ENCODE measurements around the gene SDK1.

SDK1 gene

GRCh38 chr7:4168541-4168940 lies 867.5 kb downstream of the SDK1 start:
- H3K4me3 ChIP-seq (ENCODE audit: low read depth in 1 of 2, low read length in 2 of 2), result no peak overlapping the region
- H3K4me1 ChIP-seq (ENCODE audit: insufficient read depth, low read length), result no peaks in the 10 kb centered on the region
- H4K20me1 ChIP-seq (ENCODE audit: insufficient read depth, low read length), result no peaks in the 10 kb centered on the region
- ATAC-seq (ENCODE audit: insufficient read depth, low read depth), result no peak
- DNase-seq, result no peak
- H3K36me3 ChIP-seq (ENCODE audit: insufficient read depth, low read length), result no peaks in the 10 kb centered on the region
- no peaks in the 10 kb centered on the region for H3K79me2 ChIP-seq (ENCODE audit: insufficient read depth, low read length)
- no peak overlapping the region for H2AFZ ChIP-seq (ENCODE audit: low read depth, low read length)
- TF ChIP-seq CTCF (IDR thresholded peaks at IDR 0.05; ENCODE audit: borderline replicate concordance, extremely low read depth, low read length, poor library complexity, severe bottlenecking) (no peak), EZH2 (IDR thresholded peaks at IDR 0.05; ENCODE audit: borderline replicate concordance, low read depth, low read length, severe bottlenecking) (no peak)
- H3K27ac ChIP-seq (ENCODE audit: low read length), result no peak overlapping the region
- no peak overlapping the region for H3K4me2 ChIP-seq (ENCODE audit: insufficient read depth, low read length)
- H3K27me3 ChIP-seq (ENCODE audit: insufficient read depth, low read length, poor library complexity), result peaks cover 3% of the 10 kb centered on the region
- H3K9ac ChIP-seq (ENCODE audit: low read depth, low read length), result no peak overlapping the region
- no peaks in the 10 kb centered on the region for H3K9me3 ChIP-seq (ENCODE audit: insufficient read depth, low read length, severe bottlenecking)

GRCh38 chr7:4169455-4169854 lies 868.4 kb downstream of the SDK1 start:
- H2AFZ ChIP-seq (ENCODE audit: low read depth, low read length), result no peak overlapping the region
- no peak overlapping the region for H3K4me3 ChIP-seq (ENCODE audit: low read depth in 1 of 2, low read length in 2 of 2)
- no peak overlapping the region for H3K4me2 ChIP-seq (ENCODE audit: insufficient read depth, low read length)
- DNase-seq, result no peak
- H3K36me3 ChIP-seq (ENCODE audit: insufficient read depth, low read length), result no peaks in the 10 kb centered on the region
- no peaks in the 10 kb centered on the region for H3K9me3 ChIP-seq (ENCODE audit: insufficient read depth, low read length, severe bottlenecking)
- no peaks in the 10 kb centered on the region for H3K79me2 ChIP-seq (ENCODE audit: insufficient read depth, low read length)
- no peak for ATAC-seq (ENCODE audit: insufficient read depth, low read depth)
- H3K9ac ChIP-seq (ENCODE audit: low read depth, low read length), result no peak overlapping the region
- peaks cover 3% of the 10 kb centered on the region for H3K27me3 ChIP-seq (ENCODE audit: insufficient read depth, low read length, poor library complexity)
- TF ChIP-seq CTCF (IDR thresholded peaks at IDR 0.05; ENCODE audit: borderline replicate concordance, extremely low read depth, low read length, poor library complexity, severe bottlenecking), result no peak
- TF ChIP-seq EZH2 (IDR thresholded peaks at IDR 0.05; ENCODE audit: borderline replicate concordance, low read depth, low read length, severe bottlenecking), result no peak
- no peaks in the 10 kb centered on the region for H4K20me1 ChIP-seq (ENCODE audit: insufficient read depth, low read length)
- H3K4me1 ChIP-seq (ENCODE audit: insufficient read depth, low read length), result no peaks in the 10 kb centered on the region
- no peak overlapping the region for H3K27ac ChIP-seq (ENCODE audit: low read length)

GRCh38 chr7:4170997-4171786 lies 870.1 kb downstream of the SDK1 start:
- Histone ChIP-seq H3K9me3 (ENCODE audit: insufficient read depth, low read length, severe bottlenecking) (no peaks in the 10 kb centered on the region), H3K4me2 (ENCODE audit: insufficient read depth, low read length) (no peak overlapping the region), H4K20me1 (ENCODE audit: insufficient read depth, low read length) (no peaks in the 10 kb centered on the region), H2AFZ (ENCODE audit: low read depth, low read length) (no peak overlapping the region), H3K79me2 (ENCODE audit: insufficient read depth, low read length) (no peaks in the 10 kb centered on the region), H3K4me1 (ENCODE audit: insufficient read depth, low read length) (no peaks in the 10 kb centered on the region), H3K27ac (ENCODE audit: low read length) (no peak overlapping the region), H3K9ac (ENCODE audit: low read depth, low read length) (no peak overlapping the region), H3K27me3 (ENCODE audit: insufficient read depth, low read length, poor library complexity) (peaks cover 1% of the 10 kb centered on the region), H3K4me3 (ENCODE audit: low read depth in 1 of 2, low read length in 2 of 2) (no peak overlapping the region), H3K36me3 (ENCODE audit: insufficient read depth, low read length) (no peaks in the 10 kb centered on the region)
- no peak for DNase-seq
- no peak for ATAC-seq (ENCODE audit: insufficient read depth, low read depth)
- TF ChIP-seq EZH2 (IDR thresholded peaks at IDR 0.05; ENCODE audit: borderline replicate concordance, low read depth, low read length, severe bottlenecking) (no peak), CTCF (IDR thresholded peaks at IDR 0.05; ENCODE audit: borderline replicate concordance, extremely low read depth, low read length, poor library complexity, severe bottlenecking) (no peak)
